ENCODE data around the gene PARD3.

GRCh38 chr10:34646331-34646730, 168.8 kb downstream of the PARD3 start:
- no peak for TF ChIP-seq CTCF (IDR thresholded peaks at IDR 0.05; ENCODE audit: borderline replicate concordance, extremely low read depth, low read length, poor library complexity, severe bottlenecking)
- no peak for TF ChIP-seq EZH2 (IDR thresholded peaks at IDR 0.05; ENCODE audit: borderline replicate concordance, low read depth, low read length, severe bottlenecking)
